ENCODE data around the gene TREML2.
"Not testable (repeated sequence)": the region's sequence is repeated elsewhere in the genome, so short reads cannot be mapped to it uniquely, and the experiment has no call there.

GRCh38 chr6:41189046-41189445 lies 11.9 kb downstream of the TREML2 start:
- not testable (repeated sequence) for TF ChIP-seq CTCF (IDR thresholded peaks at IDR 0.05 in 2 of 3, conservative IDR thresholded peaks at IDR 0.05 in 1 of 3; ENCODE audit: insufficient read depth in 2 of 3, low read depth in 1 of 3, low read length in 3 of 3); KLF10 (CRISPR knock-in tag; IDR thresholded peaks at IDR 0.05); HMG20A (CRISPR knock-in tag; conservative IDR thresholded peaks at IDR 0.05); POLR2AphosphoS5 (IDR thresholded peaks at IDR 0.05; ENCODE audit: control insufficient read depth, insufficient read depth, low read depth, low read length); MYBL2 (IDR thresholded peaks at IDR 0.05; ENCODE audit: low read depth); MYBL2 (CRISPR knock-in tag; IDR thresholded peaks at IDR 0.05; ENCODE audit: borderline replicate concordance); ZNF766 (CRISPR knock-in tag; conservative IDR thresholded peaks at IDR 0.05); NCOR1 (IDR thresholded peaks at IDR 0.05); CHD1 (IDR thresholded peaks at IDR 0.05; ENCODE audit: low read length)
- TF ChIP-seq, protein P1, sequence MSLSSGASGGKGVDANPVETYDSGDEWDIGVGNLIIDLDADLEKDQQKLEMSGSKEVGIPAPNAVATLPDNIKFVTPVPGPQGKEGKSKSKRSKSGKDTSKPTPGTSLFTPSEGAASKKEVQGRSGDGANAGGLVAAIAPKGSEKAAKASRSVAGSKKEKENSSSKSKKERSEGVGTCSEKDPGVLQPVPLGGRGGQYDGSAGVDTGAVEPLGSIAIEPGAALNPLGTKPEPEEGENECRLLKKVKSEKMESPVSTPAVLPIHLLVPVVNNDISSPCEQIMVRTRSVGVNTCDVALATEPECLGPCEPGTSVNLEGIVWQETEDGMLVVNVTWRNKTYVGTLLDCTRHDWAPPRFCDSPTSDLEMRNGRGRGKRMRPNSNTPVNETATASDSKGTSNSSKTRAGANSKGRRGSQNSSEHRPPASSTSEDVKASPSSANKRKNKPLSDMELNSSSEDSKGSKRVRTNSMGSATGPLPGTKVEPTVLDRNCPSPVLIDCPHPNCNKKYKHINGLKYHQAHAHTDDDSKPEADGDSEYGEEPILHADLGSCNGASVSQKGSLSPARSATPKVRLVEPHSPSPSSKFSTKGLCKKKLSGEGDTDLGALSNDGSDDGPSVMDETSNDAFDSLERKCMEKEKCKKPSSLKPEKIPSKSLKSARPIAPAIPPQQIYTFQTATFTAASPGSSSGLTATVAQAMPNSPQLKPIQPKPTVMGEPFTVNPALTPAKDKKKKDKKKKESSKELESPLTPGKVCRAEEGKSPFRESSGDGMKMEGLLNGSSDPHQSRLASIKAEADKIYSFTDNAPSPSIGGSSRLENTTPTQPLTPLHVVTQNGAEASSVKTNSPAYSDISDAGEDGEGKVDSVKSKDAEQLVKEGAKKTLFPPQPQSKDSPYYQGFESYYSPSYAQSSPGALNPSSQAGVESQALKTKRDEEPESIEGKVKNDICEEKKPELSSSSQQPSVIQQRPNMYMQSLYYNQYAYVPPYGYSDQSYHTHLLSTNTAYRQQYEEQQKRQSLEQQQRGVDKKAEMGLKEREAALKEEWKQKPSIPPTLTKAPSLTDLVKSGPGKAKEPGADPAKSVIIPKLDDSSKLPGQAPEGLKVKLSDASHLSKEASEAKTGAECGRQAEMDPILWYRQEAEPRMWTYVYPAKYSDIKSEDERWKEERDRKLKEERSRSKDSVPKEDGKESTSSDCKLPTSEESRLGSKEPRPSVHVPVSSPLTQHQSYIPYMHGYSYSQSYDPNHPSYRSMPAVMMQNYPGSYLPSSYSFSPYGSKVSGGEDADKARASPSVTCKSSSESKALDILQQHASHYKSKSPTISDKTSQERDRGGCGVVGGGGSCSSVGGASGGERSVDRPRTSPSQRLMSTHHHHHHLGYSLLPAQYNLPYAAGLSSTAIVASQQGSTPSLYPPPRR (CRISPR knock-in tag; IDR thresholded peaks at IDR 0.05; ENCODE audit: borderline replicate concordance) = not testable (repeated sequence)
- TF ChIP-seq, protein P2, sequence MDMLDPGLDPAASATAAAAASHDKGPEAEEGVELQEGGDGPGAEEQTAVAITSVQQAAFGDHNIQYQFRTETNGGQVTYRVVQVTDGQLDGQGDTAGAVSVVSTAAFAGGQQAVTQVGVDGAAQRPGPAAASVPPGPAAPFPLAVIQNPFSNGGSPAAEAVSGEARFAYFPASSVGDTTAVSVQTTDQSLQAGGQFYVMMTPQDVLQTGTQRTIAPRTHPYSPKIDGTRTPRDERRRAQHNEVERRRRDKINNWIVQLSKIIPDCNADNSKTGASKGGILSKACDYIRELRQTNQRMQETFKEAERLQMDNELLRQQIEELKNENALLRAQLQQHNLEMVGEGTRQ (CRISPR knock-in tag; IDR thresholded peaks at IDR 0.05) = not testable (repeated sequence)

Data from K562 (cell line).